ENCODE measurements around the gene NMUR1.

GRCh38 chr2:231526341-231527090 lies 3.7 kb downstream of the NMUR1 start:
- TF ChIP-seq CTCF (IDR thresholded peaks at IDR 0.05; ENCODE audit: low read length) (no peak), EZH2 (IDR thresholded peaks at IDR 0.05; ENCODE audit: borderline replicate concordance, low read length) (no peak)

All from OCI-LY1 (cell line).